Tibial nerve (tissue), 4 donors: ENCODE data around the gene GMPS. TPM values are rescaled to one million over a fixed set of nuclear protein-coding genes. Genes with fewer than 3 reads are reported as not detected.

Source experiments
- DNase-seq, 2 donors: peaks; one replicate each; pipeline ENCODE4 v3.0.0-alpha.2; 2019; ENCODE audit warnings: low spot score in 2 of 2
- H3K27ac ChIP-seq, 4 donors: fragments of 200-600 bp; sonication (generic) in 3 of 4; one replicate each; pipeline ENCODE4 v1.5.1; 2017 to 2019; ENCODE audit warnings: mild to moderate bottlenecking in 1 of 4
- H3K27me3 ChIP-seq, 2 donors: fragments of 200-600 bp; sonication (generic) in 1 of 2; one replicate each; pipeline versions ENCODE4 v1.5.1 to v1.6.0; 2017 to 2019
- H3K36me3 ChIP-seq, 3 donors: fragments of 200-600 bp; sonication (generic); one replicate each; pipeline ENCODE4 v1.5.1; 2018 to 2019
- H3K4me1 ChIP-seq, 4 donors: fragments of 200-600 bp; sonication (generic) in 3 of 4; one replicate each; pipeline ENCODE4 v1.5.1; 2017 to 2019
- H3K4me3 ChIP-seq, 4 donors: fragments of 200-600 bp; sonication (generic) in 3 of 4; one replicate each; pipeline ENCODE4 v1.5.1; 2017 to 2019; ENCODE audit warnings: mild to moderate bottlenecking in 1 of 4, moderate library complexity in 1 of 4
- H3K9me3 ChIP-seq, 4 donors: fragments of 200-600 bp; sonication (generic) in 3 of 4; one replicate each; pipeline ENCODE4 v1.5.1; 2017 to 2019
- EP300 ChIP-seq, 2 donors: sonication (generic); formaldehyde crosslinking; IDR thresholded peaks; one replicate each; pipeline ENCODE4 v1.6.1; 2017; ENCODE audit warnings: antibody characterized with exemption in 2 of 2, mild to moderate bottlenecking in 1 of 2
- POLR2A ChIP-seq, 2 donors: fragments of 450-650 bp; IDR thresholded peaks; one replicate each; pipeline ENCODE4 v1.6.1; 2017; ENCODE audit warnings: antibody characterized with exemption in 2 of 2, mild to moderate bottlenecking in 2 of 2, moderate library complexity in 2 of 2
- WGBS, 2 donors: methylation state at CpG; one replicate each; pipeline ENCODE4 v1.1.5; 2018; 5-methylcytosine and 5-hydroxymethylcytosine counted together
- total RNA-seq, 4 donors: library from RNA; depleted of rRNA; stranded (reverse); fragments of >200 nt; gene quantifications; one replicate each; pipeline ENCODE4 v1.1.0, GENCODE V29; 2016

The GMPS gene
- total RNA-seq, 4 donors from 2014 or later, result 21.8 to 42.2 (median 32.8) TPM

DNA sequence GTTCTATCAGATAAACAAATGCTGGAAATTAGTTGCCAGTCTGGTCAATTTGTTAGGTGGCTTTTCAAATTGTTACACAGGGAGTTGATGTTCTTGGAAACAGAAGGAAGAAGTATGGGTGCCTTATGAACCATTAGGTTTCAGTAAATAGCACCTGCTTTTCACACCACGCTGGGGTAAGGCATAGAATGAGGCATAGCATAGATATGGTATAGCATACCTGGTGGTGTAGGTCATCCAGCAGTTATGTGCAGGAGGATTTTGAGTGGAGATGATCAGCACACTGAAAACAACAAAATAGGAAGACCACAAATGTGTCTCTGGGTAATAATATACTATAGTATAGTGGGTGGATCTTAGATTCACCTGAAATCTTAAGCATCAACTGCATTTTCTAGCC, 121.4 kb downstream of the GMPS start:
- no peak overlapping the region for H3K4me3 ChIP-seq
- 87 to 100% methylated on average over 1 of the region's 1 CpG for WGBS, 2 donors
- no peak overlapping the region for H3K27ac ChIP-seq
- H3K27me3 ChIP-seq, result no peaks in the 10 kb centered on the region
- TF ChIP-seq POLR2A (IDR thresholded peaks at IDR 0.05), result no peak
- TF ChIP-seq EP300 (IDR thresholded peaks at IDR 0.05), result no peak
- peaks cover 0 to 12% (median 0%) of the 10 kb centered on the region in 4 donors for H3K4me1 ChIP-seq
- DNase-seq, result no peak
- no peaks in the 10 kb centered on the region for H3K9me3 ChIP-seq
- no peaks in the 10 kb centered on the region for H3K36me3 ChIP-seq

Other genes with a start within 250 kb of the GMPS start
- 1 to 10 TPM; 1.4 to 7.0 (median 2.0) TPM for gene PLCH1, start 125.6 kb upstream of the GMPS start, total RNA-seq
- 1 to 10 TPM; 1.4 to 5.9 (median 3.4) TPM for gene C3orf33, start 64.4 kb upstream of the GMPS start, total RNA-seq
- gene SLC33A1, start 16.2 kb upstream of the GMPS start, total RNA-seq, result 10 to 100 TPM; 26.4 to 30.6 (median 29.6) TPM
- 10 to 100 TPM in 1 of 4 donors, 1 to 10 TPM in 3; 4.2 to 11.4 (median 7.8) TPM for gene KCNAB1, start 249.9 kb downstream of the GMPS start, total RNA-seq